ENCODE results near the gene P2RY4.
"Not testable (repeated sequence)": the region's sequence is repeated elsewhere in the genome, so short reads cannot be mapped to it uniquely, and the experiment has no call there.

P2RY4 gene

DNA sequence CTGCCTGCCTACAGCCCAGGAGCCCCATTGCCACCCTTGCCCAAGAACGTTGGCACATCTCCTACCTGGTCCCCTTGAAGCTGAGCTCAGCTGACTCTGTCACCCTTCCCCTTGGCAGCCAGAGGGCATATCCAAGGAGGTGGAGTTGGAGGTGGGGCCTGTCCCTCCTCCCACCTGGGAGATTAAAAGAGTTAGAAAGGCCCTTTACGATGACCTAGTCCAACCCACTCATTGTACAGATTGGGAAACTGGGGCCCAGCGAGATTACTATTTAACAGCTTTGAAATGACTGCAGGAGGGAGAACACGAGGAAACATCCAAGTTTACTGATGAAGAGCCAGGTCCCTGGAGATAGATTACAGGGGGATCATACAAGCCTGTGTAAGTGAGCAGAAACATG lies at the start of gene P2RY4:
TSS of gene P2RY4 (minus strand) at position 101 of the 400 bp plus-strand sequence. CDS start 580 bp downstream, outside the sequence.
- DNase-seq (ENCODE audit: low spot score): no peak

GRCh38 chrX:70301716-70302115 lies 41.7 kb upstream of the P2RY4 start:
- DNase-seq (ENCODE audit: low spot score): no peak

GRCh38 chrX:70293621-70294020 lies 33.6 kb upstream of the P2RY4 start:
- no peak for DNase-seq (ENCODE audit: low spot score)

DNA sequence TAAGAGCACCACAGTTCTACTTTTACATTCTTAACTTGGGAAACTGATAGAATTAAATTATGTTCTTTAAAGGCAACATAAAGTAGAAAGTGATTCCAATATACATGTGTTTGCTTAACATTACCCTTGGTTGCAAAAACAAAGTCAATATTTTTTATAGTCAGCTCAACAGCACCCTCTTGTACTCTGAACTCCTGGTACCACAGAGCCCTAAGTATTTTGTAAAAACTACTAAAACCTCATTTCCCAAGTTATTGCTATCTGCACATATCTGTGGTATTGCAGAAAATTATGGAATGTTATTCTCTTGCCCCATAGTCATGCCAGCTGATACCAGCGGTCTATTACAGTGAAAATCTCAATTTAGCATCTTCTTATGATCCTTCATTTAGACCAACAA lies 32.8 kb upstream of the P2RY4 start:
- no peak for DNase-seq (ENCODE audit: low spot score)

DNA sequence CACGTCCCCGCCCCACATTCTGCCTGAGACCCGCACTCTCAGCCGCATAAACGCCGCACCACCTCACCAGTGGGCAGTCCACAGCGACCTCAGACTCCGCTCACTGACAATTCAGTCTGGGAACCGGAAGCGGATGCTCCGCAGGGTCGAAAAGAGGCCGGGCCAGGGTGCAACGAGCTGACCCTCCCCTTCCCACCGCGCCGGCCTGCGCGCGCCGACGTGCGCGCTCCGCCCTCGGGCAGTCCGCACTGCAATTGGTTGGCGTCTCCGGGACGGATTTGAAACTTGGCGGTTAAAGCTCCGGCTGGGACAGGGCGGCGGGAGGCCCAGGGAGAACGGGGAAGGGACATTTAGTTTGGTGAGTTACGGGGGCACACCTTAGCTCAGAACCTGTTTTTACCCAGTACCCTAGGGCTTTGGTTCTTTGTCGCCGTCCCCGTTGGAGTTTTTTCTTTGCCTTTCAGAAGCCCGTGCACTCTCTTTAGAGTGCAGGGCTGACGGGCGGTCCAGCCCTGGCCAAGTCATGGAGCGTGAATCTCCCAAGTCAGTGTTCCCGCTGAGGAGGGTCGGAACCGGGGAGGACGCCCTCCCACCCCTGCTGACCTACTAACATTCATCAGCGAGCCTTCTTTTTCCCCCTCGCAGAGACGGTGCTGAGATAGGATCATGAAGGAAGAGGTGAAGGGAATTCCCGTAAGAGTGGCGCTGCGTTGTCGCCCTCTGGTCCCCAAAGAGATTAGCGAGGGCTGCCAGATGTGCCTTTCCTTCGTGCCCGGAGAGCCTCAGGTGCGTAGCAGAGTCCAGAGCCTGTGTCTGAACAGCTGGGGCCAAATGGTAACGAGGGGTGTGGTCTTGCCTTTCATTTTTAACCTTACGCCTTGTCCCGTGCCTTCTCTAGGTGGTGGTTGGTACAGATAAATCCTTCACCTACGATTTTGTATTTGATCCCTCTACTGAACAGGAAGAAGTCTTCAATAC lies 30.1 kb upstream of the P2RY4 start, which contains the start of the genes KIF4A and PDZD11:
TSS of gene KIF4A (plus strand) at position 312 of the 978 bp plus-strand sequence. CDS start at position 667, 355 bp downstream.
TSS of gene PDZD11 (minus strand) at position 135 of the 978 bp plus-strand sequence. CDS start 586 bp downstream, outside the sequence.
- DNase-seq (ENCODE audit: low spot score): peak; percentile 64

- DNase-seq (ENCODE audit: low spot score): peak; percentile 4
Observed at GRCh38 chrX:70289168-70289792, 29.3 kb upstream of the P2RY4 start.

DNA sequence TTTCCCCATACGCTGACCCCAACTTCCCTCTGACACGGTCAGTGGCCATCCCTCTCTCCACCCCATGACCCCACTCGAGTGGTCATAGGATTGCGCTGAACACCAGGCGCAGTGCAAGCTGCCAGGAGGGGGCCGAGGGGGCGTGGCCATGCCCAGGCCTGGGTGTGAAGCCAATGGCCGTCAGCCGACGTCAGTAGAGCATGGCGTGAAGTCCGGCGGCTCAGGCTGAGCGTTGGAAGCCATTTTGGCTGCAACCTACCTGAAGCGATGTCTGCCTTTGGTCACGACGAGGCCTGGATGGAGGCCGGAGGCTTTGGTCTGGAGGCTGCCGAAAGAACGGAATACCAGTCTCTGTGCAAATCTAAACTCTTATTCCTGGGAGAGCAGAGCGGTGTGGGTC lies 21.9 kb upstream of the P2RY4 start, which contains the start of gene RAB41:
TSS of gene RAB41 (plus strand) at position 222 of the 400 bp plus-strand sequence. CDS start at position 268, 46 bp downstream.
- no peak for DNase-seq (ENCODE audit: low spot score)

DNA sequence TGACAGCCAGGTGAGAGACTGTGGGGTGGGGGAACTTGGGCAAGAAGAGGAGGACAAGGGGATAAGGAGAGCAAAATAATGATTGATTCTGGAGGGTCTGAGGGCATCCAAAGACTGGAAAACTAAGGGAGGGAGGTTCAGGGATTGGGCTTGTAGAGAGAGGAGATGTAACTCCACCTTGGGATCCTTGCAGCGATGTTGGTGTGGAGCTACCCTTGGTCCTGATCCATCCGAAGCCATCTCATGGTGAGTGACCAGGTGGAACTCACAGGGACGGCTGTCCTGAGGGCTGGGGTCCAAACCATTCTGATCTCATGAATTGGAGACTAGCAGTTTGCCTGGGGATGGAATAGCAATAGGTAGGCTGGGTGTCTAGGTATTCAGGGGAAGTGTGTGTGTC lies 20.6 kb upstream of the P2RY4 start:
- no peak for DNase-seq (ENCODE audit: low spot score)

- no peak for DNase-seq (ENCODE audit: low spot score)
Observed at GRCh38 chrX:70279081-70279480, 19.1 kb upstream of the P2RY4 start.

DNA sequence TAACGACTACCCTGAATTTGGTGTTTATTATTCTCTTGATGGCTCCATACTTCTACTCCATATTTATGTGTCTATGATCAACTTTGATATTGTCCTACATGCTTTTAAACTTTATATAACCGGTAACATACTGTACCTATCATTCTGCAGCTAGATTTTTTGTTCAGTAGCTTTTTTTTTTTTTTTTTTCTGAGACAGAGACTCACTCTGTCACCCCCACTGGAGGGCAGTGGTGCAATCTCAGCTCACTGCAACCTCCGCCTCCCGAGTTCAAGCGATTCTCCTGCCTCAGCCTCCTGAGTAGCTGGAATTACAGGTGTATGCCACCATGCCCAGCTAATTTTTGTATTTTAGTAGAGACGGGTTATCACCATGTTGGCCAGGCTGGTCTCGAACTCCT lies 14.0 kb upstream of the P2RY4 start:
- DNase-seq (ENCODE audit: low spot score): not testable (repeated sequence)

- DNase-seq (ENCODE audit: low spot score): no peak
Observed at GRCh38 chrX:70268034-70268433, 8.0 kb upstream of the P2RY4 start, which contains the start of gene ARR3. Gene ARR3, plus strand, starts transcription at chrX:70268334. Its CDS starts 1,052 bp downstream, at chrX:70269386.

- DNase-seq (ENCODE audit: low spot score): no peak
Observed at GRCh38 chrX:70264784-70265183, 4.8 kb upstream of the P2RY4 start.

- DNase-seq (ENCODE audit: low spot score): peak; percentile 6
Observed at GRCh38 chrX:70262952-70263567, 3.1 kb upstream of the P2RY4 start.

GRCh38 chrX:70257423-70258288 lies 2.3 kb downstream of the P2RY4 start:
- DNase-seq (ENCODE audit: low spot score): no peak

DNA sequence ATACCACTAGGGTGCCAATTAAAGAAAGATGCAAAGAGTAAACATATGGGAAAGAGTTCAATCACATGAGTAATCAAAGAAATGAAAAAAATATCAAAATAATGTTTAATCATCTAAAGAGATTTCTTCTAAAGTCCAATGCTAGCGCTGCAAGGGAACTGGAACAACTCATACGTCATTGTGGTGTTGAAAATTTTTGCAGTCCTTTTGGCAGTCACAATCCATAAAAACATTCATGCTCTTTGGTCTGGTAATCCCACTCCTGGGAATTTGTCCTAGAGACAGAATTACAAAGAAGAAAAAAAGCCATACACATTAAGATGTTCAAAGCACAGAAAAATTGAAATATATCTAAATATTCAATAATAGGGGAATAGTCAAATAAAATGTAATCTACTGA lies 4.6 kb downstream of the P2RY4 start:
- no peak for DNase-seq (ENCODE audit: low spot score)

DNA sequence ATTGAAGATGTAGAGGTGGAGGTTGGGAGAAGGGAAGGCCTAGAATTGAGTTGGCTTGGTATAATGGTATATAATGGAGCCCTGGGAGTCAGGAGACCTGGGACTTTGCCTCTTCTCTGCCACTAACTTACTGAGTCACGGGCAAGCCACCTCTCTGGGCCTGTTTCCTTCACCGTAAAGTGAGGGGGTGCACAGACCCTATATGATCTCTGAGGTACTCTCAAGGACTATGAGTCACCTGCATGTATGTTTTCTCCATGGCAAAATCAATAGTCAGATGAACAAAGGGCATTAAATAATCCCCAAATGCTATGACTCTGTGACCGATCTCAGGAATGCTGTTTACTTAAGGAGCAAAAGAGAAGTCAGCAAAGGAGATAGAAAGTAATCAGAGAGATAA lies 5.1 kb downstream of the P2RY4 start:
- DNase-seq (ENCODE audit: low spot score): no peak

DNA sequence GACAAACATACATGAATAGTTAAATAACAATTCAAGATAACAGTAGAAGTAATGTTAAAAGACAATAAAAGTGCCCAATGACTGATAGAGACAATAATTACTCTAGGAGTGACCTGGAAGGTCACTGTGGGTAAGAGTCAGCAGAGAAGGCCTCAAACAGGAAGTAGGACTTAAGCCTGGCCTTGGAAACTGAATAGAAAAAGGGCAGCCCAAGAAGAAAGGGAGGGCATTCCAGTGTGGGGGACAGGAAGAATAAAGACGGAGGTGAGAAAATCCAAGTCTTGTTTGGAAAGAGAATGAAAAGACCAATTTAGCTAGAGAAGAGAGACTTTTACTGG lies 6.0 kb downstream of the P2RY4 start:
- no peak for DNase-seq (ENCODE audit: low spot score)

GRCh38 chrX:70253377-70254062 lies 6.5 kb downstream of the P2RY4 start:
- DNase-seq (ENCODE audit: low spot score): no peak

GRCh38 chrX:70252491-70252890 lies 7.5 kb downstream of the P2RY4 start:
- no peak for DNase-seq (ENCODE audit: low spot score)

- DNase-seq (ENCODE audit: low spot score): no peak
Observed at GRCh38 chrX:70247252-70247651, 12.8 kb downstream of the P2RY4 start.

- DNase-seq (ENCODE audit: low spot score): no peak
Observed at GRCh38 chrX:70244881-70245280, 15.1 kb downstream of the P2RY4 start.
